Esophagus squamous epithelium (tissue), 5 donors: Measurements from ENCODE around the gene RIT2. TPM values are rescaled to one million over a fixed set of nuclear protein-coding genes. Genes with fewer than 3 reads are reported as not detected.

Experiments
- DNase-seq: peaks from one replicate; lab custom pipeline; 2025; lab: John Stamatoyannopoulos, UW
- H3K27ac ChIP-seq, 4 donors: fragments of 200-600 bp; sonication (generic); one replicate each; pipeline ENCODE4 v1.5.1; 2016 to 2019; ENCODE audit warnings: mild to moderate bottlenecking in 1 of 4
- H3K27me3 ChIP-seq, 4 donors: fragments of 200-600 bp; sonication (generic); 1 replicate in 3 of 4; 2 replicates in 1 of 4; pipeline versions ENCODE4 v1.5.1 to v1.6.0; 2017 to 2021; ENCODE audit warnings: antibody characterized with exemption in 1 of 4
- H3K36me3 ChIP-seq, 3 donors: fragments of 200-600 bp; sonication (generic); one replicate each; pipeline ENCODE4 v1.5.1; 2016 to 2019
- H3K4me1 ChIP-seq, 3 donors: fragments of 200-600 bp; sonication (generic); one replicate each; pipeline ENCODE4 v1.5.1; 2017 to 2019
- H3K4me3 ChIP-seq, 4 donors: fragments of 200-600 bp; sonication (generic); 1 replicate in 3 of 4; 2 replicates in 1 of 4; pipeline ENCODE4 v1.5.1; 2016 to 2019; ENCODE audit warnings: mild to moderate bottlenecking in 2 of 4, moderate library complexity in 1 of 4
- H3K9me3 ChIP-seq, 3 donors: fragments of 200-600 bp; sonication (generic); one replicate each; pipeline ENCODE4 v1.5.1; 2016 to 2019
- POLR2A ChIP-seq, 4 donors: fragments of 450-650 bp; IDR thresholded peaks; one replicate each; pipeline ENCODE4 v1.6.1; 2017; ENCODE audit warnings: antibody characterized with exemption in 4 of 4, mild to moderate bottlenecking in 4 of 4, moderate library complexity in 3 of 4
- WGBS, 2 donors: methylation state at CpG; one replicate each; pipeline ENCODE4 v1.1.5; 2018; 5-methylcytosine and 5-hydroxymethylcytosine counted together
- intact Hi-C: fragments of 100-400 bp; cut with DNase I; formaldehyde crosslinking; loops from one replicate; pipeline ENCODE4 v1.15.0; 2022
- total RNA-seq, 4 donors: library from RNA; depleted of rRNA; stranded (reverse); fragments of >200 nt; gene quantifications; one replicate each; pipeline ENCODE4 v1.1.0, GENCODE V29; 2016
- TF ChIP-seq, protein P1 (sequence below), 6 experiments: fragments of 450-650 bp in 4 of 6; fragments of 200-600 bp in 2 of 6; sonication (generic) in 2 of 6; IDR thresholded peaks; one replicate each; pipeline ENCODE4 v1.5.1; 2016 to 2019; ENCODE audit warnings: antibody characterized with exemption in 6 of 6, mild to moderate bottlenecking in 4 of 6, moderate library complexity in 4 of 6
- donor health status: DM: yes; HTN: yes; CAD: no.

The RIT2 gene
- total RNA-seq, 4 donors from 2014 or later = not detected

DNA sequence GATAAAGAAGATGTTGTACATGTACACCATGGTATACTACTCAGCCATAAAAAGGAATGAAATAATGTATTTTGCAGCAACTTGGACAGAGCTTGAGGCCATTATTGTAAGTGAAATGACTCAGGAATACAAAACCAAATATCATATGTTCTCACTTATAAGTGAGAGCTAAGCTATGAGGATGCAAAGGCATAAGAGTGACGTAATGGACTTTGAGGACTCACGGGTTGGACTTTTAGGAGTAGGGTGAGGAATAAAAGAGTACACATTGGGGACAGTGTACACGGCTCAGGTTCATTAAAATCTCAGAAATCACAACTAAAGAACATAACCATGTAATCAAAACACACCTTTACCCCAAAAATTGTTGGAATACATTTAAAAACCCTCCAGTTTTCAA lies 206.4 kb downstream of the RIT2 start:
- Histone ChIP-seq H3K36me3 (no peaks in the 10 kb centered on the region), H3K4me1 (no peaks in the 10 kb centered on the region), H3K9me3 (no peaks in the 10 kb centered on the region), H3K4me3 (no peak overlapping the region), H3K27ac (no peak overlapping the region), H3K27me3 (no peaks in the 10 kb centered on the region)
- no peak for DNase-seq
- intact Hi-C loops = no loop called here
- TF ChIP-seq POLR2A (IDR thresholded peaks at IDR 0.05) = no peak
- TF ChIP-seq, protein P1, sequence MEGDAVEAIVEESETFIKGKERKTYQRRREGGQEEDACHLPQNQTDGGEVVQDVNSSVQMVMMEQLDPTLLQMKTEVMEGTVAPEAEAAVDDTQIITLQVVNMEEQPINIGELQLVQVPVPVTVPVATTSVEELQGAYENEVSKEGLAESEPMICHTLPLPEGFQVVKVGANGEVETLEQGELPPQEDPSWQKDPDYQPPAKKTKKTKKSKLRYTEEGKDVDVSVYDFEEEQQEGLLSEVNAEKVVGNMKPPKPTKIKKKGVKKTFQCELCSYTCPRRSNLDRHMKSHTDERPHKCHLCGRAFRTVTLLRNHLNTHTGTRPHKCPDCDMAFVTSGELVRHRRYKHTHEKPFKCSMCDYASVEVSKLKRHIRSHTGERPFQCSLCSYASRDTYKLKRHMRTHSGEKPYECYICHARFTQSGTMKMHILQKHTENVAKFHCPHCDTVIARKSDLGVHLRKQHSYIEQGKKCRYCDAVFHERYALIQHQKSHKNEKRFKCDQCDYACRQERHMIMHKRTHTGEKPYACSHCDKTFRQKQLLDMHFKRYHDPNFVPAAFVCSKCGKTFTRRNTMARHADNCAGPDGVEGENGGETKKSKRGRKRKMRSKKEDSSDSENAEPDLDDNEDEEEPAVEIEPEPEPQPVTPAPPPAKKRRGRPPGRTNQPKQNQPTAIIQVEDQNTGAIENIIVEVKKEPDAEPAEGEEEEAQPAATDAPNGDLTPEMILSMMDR (IDR thresholded peaks at IDR 0.05) = no peak
- 80 to 81% methylated on average over 3 of the region's 3 CpGs for WGBS, 2 donors

DNA sequence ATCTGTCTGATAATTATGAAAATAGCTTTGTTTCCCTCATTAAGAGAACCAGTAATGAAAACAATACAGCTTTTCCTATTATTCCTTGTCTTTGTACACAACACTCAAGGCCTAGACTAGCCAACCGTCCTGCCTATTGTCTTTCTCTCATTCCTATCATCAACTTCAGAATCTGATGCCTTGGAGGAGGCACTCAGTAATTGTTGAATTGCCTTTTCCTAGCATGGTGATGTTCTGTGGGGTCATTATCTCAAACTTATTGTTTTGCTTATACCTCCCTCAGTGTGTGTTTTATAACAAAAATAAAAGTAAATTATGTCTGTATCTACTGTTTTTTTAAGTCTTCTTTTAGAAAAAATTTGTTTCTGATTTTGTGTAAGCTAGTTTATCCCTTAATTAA lies 208.7 kb downstream of the RIT2 start:
- TF ChIP-seq POLR2A (IDR thresholded peaks at IDR 0.05) = no peak
- TF ChIP-seq, protein P1 (IDR thresholded peaks at IDR 0.05) = no peak
- intact Hi-C loops = no loop called here
- WGBS, 2 donors = 58 to 77% methylated on average over 1 of the region's 1 CpG
- no peak for DNase-seq
- Histone ChIP-seq H3K4me3 (no peak overlapping the region), H3K36me3 (no peaks in the 10 kb centered on the region), H3K27me3 (no peaks in the 10 kb centered on the region), H3K27ac (no peak overlapping the region), H3K4me1 (no peaks in the 10 kb centered on the region), H3K9me3 (no peaks in the 10 kb centered on the region)

DNA sequence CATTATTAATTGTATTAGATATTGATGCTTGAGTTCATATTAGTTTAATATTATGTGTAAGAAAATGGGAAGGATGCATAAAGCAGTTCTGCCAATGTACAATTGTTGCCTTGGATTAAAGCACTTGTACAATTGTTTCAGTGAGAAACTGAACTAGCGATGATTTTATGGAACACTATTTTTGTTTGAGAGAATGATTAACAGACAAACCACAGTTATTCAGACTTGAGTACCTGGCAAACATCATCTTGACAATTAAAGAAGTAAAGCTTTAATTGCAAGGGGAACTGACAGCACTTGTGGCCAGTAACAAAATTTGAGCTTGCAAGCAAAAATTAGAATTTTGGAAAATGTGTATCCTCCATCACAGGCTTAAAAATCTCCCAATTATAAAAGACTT lies 214.3 kb downstream of the RIT2 start:
- intact Hi-C loops = no loop called here
- no peaks in the 10 kb centered on the region for H3K36me3 ChIP-seq
- no peaks in the 10 kb centered on the region for H3K27me3 ChIP-seq
- 91 to 95% methylated on average over 1 of the region's 1 CpG for WGBS, 2 donors
- TF ChIP-seq POLR2A (IDR thresholded peaks at IDR 0.05) = no peak
- TF ChIP-seq, protein P1 (IDR thresholded peaks at IDR 0.05) = no peak
- no peak for DNase-seq
- no peak overlapping the region for H3K4me3 ChIP-seq
- no peaks in the 10 kb centered on the region for H3K9me3 ChIP-seq
- H3K4me1 ChIP-seq = no peaks in the 10 kb centered on the region
- no peak overlapping the region for H3K27ac ChIP-seq

DNA sequence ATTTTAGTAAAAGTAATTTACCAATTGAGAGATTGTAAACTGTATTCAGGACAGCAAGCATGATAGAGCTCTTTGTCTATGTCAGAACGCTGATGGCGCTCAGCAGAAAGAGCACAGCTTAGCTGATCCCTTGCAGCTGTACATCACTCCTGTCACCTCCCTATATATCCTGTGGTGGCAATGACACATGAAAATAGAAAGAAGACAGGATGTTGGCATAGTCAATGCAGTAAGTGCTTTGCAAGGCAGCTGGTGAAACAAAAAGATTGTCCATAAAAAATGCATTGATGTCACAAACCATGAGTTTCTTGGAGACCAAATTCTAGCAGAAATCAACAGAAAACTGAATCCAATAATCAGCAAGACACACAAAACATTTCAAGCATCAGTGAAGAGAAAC lies 221.5 kb downstream of the RIT2 start:
- TF ChIP-seq, protein P1 (IDR thresholded peaks at IDR 0.05) = no peak
- TF ChIP-seq POLR2A (IDR thresholded peaks at IDR 0.05) = no peak
- Histone ChIP-seq H3K27ac (no peak overlapping the region), H3K4me1 (no peaks in the 10 kb centered on the region), H3K27me3 (no peaks in the 10 kb centered on the region), H3K36me3 (no peaks in the 10 kb centered on the region), H3K9me3 (no peaks in the 10 kb centered on the region), H3K4me3 (no peak overlapping the region)
- 58 to 73% methylated on average over 2 of the region's 2 CpGs for WGBS, 2 donors
- no peak for DNase-seq
- intact Hi-C loops = no loop called here

DNA sequence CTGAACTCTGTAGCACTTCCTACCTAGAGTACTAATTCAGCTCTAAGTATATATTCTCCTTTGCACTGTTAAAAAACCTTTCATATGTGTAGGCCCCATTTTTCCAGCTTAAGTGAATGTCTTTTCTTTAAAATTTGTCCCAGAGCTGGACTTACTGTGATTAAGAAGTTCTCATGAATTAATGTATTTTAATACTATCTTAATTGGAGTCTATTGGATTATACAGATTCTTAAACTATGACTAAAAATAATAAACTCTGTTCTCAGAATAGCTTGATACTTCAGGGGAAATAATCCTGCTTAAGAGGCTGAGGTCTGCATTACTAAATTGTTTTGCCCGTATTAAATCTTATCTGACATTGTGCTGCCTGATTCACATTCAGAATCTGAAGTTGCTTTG lies 223.3 kb downstream of the RIT2 start:
- Histone ChIP-seq H3K9me3 (no peaks in the 10 kb centered on the region), H3K4me3 (no peak overlapping the region), H3K4me1 (no peaks in the 10 kb centered on the region), H3K27ac (no peak overlapping the region), H3K27me3 (no peaks in the 10 kb centered on the region), H3K36me3 (no peaks in the 10 kb centered on the region)
- 59 to 70% methylated on average over 1 of the region's 1 CpG for WGBS, 2 donors
- intact Hi-C loops = no loop called here
- DNase-seq = no peak
- TF ChIP-seq, protein P1 (IDR thresholded peaks at IDR 0.05) = no peak
- no peak for TF ChIP-seq POLR2A (IDR thresholded peaks at IDR 0.05)
